Trophoblast cell (in vitro differentiated cells and primary cell): ENCODE measurements around the gene VSTM5. TPM values are rescaled to one million over a fixed set of nuclear protein-coding genes. Genes with fewer than 3 reads are reported as not detected.

Experiments
- DNase-seq, 2 donors: peaks; one replicate each; pipeline ENCODE4 v3.0.0-alpha.2; 2016
- H2AFZ ChIP-seq: 2 replicates; pipeline ENCODE4 v1.6.1; 2013; ENCODE audit warnings: low read length, moderate library complexity, mild to moderate bottlenecking; ENCODE audit not compliant: insufficient read depth, poor library complexity
- H2AK5ac ChIP-seq: 2 replicates; pipeline ENCODE4 v1.6.1; 2013; ENCODE audit warnings: mild to moderate bottlenecking, low read length
- H2BK120ac ChIP-seq: 2 replicates; pipeline ENCODE4 v1.6.1; 2013; ENCODE audit warnings: low read length, mild to moderate bottlenecking, moderate library complexity; ENCODE audit not compliant: insufficient read depth, poor library complexity
- H2BK12ac ChIP-seq: 2 replicates; pipeline ENCODE4 v1.6.1; 2013; ENCODE audit warnings: mild to moderate bottlenecking, low read length, moderate library complexity
- H2BK5ac ChIP-seq: 2 replicates; pipeline ENCODE4 v1.6.1; 2013; ENCODE audit warnings: low read length, low read depth, moderate library complexity, mild to moderate bottlenecking; ENCODE audit not compliant: poor library complexity
- H3K14ac ChIP-seq: 2 replicates; pipeline ENCODE4 v1.6.1; 2013; ENCODE audit warnings: mild to moderate bottlenecking, low read length
- H3K18ac ChIP-seq: 2 replicates; pipeline ENCODE4 v1.6.1; 2013; ENCODE audit warnings: mild to moderate bottlenecking, low read length
- H3K23ac ChIP-seq: 2 replicates; pipeline ENCODE4 v1.6.1; 2013; ENCODE audit warnings: low read length
- H3K27ac ChIP-seq: 2 replicates; pipeline ENCODE4 v1.5.1; 2013; ENCODE audit warnings: low read depth, mild to moderate bottlenecking, inconsistent platforms, low read length, moderate library complexity
- H3K27me3 ChIP-seq: 2 replicates; pipeline ENCODE4 v1.6.1; 2013; ENCODE audit warnings: inconsistent platforms, mild to moderate bottlenecking, low read length, moderate library complexity; ENCODE audit not compliant: insufficient read depth
- H3K36me3 ChIP-seq, 2 experiments: 1 replicate in 1 of 2; 2 replicates in 1 of 2; pipeline ENCODE4 v1.6.1; 2013; ENCODE audit warnings: low read length in 2 of 2, mild to moderate bottlenecking in 2 of 2, moderate library complexity in 1 of 2; ENCODE audit not compliant: insufficient read depth in 2 of 2, control insufficient read depth in 1 of 2
- H3K4ac ChIP-seq: 2 replicates; pipeline ENCODE4 v1.6.1; 2013; ENCODE audit warnings: low read depth, mild to moderate bottlenecking, low read length, moderate library complexity
- H3K4me1 ChIP-seq, 2 experiments: 1 replicate in 1 of 2; 2 replicates in 1 of 2; pipeline ENCODE4 v1.6.1; 2013; ENCODE audit warnings: low read length in 2 of 2, mild to moderate bottlenecking in 2 of 2, moderate library complexity in 1 of 2; ENCODE audit not compliant: insufficient read depth in 2 of 2, control insufficient read depth in 1 of 2
- H3K4me2 ChIP-seq: 2 replicates; pipeline ENCODE4 v1.6.1; 2013; ENCODE audit warnings: inconsistent platforms, mild to moderate bottlenecking, low read length, moderate library complexity
- H3K4me3 ChIP-seq: 2 replicates; pipeline ENCODE4 v1.5.1; 2013; ENCODE audit warnings: mild to moderate bottlenecking, low read depth, low read length, inconsistent platforms
- H3K79me1 ChIP-seq: one replicate; pipeline ENCODE4 v1.6.1; 2013; ENCODE audit warnings: low read length
- H3K79me2 ChIP-seq: 2 replicates; pipeline ENCODE4 v1.6.1; 2013; ENCODE audit warnings: low read length, mild to moderate bottlenecking; ENCODE audit not compliant: control insufficient read depth, insufficient read depth, poor library complexity
- H3K9ac ChIP-seq: 2 replicates; pipeline ENCODE4 v1.6.1; 2013; ENCODE audit warnings: mild to moderate bottlenecking, low read length
- H3K9me3 ChIP-seq: 2 replicates; pipeline ENCODE4 v1.6.1; 2013; ENCODE audit warnings: low read depth, mild to moderate bottlenecking, control low read depth, inconsistent platforms, low read length; ENCODE audit not compliant: insufficient read depth
- H4K12ac ChIP-seq: 2 replicates; pipeline ENCODE4 v1.6.1; 2013; ENCODE audit warnings: low read depth, mild to moderate bottlenecking, low read length, moderate library complexity
- H4K8ac ChIP-seq: 2 replicates; pipeline ENCODE4 v1.6.1; 2013; ENCODE audit warnings: low read depth, mild to moderate bottlenecking, low read length, moderate library complexity
- H4K91ac ChIP-seq: one replicate; pipeline ENCODE4 v1.6.1; 2013; ENCODE audit warnings: low read depth, mild to moderate bottlenecking, low read length, moderate library complexity
- WGBS: extraction: QIAGEN DNeasy Blood & Tissue Kit; methylation state at CpG from one replicate; pipeline ENCODE4 v1.1.7; 2013; ENCODE audit warnings: missing lambda C conversion rate; ENCODE audit not compliant: insufficient read length, insufficient coverage; ENCODE audit errors: extremely low coverage; 5-methylcytosine and 5-hydroxymethylcytosine counted together
- polyA plus RNA-seq: library from polyadenylated mRNA; stranded (reverse); fragments of 200-250 nt; gene quantifications from 2 replicates; pipeline ENCODE4 v1.2.3, GENCODE V29; 2013

VSTM5 gene, protein sequence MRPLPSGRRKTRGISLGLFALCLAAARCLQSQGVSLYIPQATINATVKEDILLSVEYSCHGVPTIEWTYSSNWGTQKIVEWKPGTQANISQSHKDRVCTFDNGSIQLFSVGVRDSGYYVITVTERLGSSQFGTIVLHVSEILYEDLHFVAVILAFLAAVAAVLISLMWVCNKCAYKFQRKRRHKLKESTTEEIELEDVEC
- polyA plus RNA-seq: 0.18 and 0.22 TPM in 2 replicates

GRCh38 chr11:93850594-93851018 lies at the start of gene VSTM5:
VSTM5 (minus strand) TSS chr11:93850618; CDS start chr11:93850502, 116 bp downstream.
- H3K36me3 ChIP-seq: no peaks in the 10 kb centered on the region
- H2BK12ac ChIP-seq: no peak within 1 kb of the TSS
- no peak within 1 kb of the TSS for H2BK5ac ChIP-seq
- peaks cover 0 to 5% of the 10 kb centered on the region in 2 experiments for H3K4me1 ChIP-seq
- DNase-seq: no peak
- H4K12ac ChIP-seq: peak within 1 kb of the TSS; percentile 40
- H3K23ac ChIP-seq: no peak within 1 kb of the TSS
- H2AFZ ChIP-seq: peak within 1 kb of the TSS; percentile 19
- no peak within 1 kb of the TSS for H3K18ac ChIP-seq
- peak within 1 kb of the TSS; percentile 65 for H3K4me2 ChIP-seq
- no peak within 1 kb of the TSS for H4K91ac ChIP-seq
- H3K27ac ChIP-seq: no peak within 1 kb of the TSS
- no peak within 1 kb of the TSS for H4K8ac ChIP-seq
- no peaks in the 10 kb centered on the region for H3K27me3 ChIP-seq
- H3K4ac ChIP-seq: no peak within 1 kb of the TSS
- no peak within 1 kb of the TSS for H2AK5ac ChIP-seq
- no CpG with 5 or more reads among the region's 6 CpGs for WGBS
- H2BK120ac ChIP-seq: no peak within 1 kb of the TSS
- H3K9me3 ChIP-seq: no peaks in the 10 kb centered on the region
- no peaks in the 10 kb centered on the region for H3K79me1 ChIP-seq
- no peaks in the 10 kb centered on the region for H3K79me2 ChIP-seq
- H3K9ac ChIP-seq: no peak within 1 kb of the TSS
- no peak within 1 kb of the TSS for H3K14ac ChIP-seq
- H3K4me3 ChIP-seq: peak within 1 kb of the TSS; percentile 3

DNA sequence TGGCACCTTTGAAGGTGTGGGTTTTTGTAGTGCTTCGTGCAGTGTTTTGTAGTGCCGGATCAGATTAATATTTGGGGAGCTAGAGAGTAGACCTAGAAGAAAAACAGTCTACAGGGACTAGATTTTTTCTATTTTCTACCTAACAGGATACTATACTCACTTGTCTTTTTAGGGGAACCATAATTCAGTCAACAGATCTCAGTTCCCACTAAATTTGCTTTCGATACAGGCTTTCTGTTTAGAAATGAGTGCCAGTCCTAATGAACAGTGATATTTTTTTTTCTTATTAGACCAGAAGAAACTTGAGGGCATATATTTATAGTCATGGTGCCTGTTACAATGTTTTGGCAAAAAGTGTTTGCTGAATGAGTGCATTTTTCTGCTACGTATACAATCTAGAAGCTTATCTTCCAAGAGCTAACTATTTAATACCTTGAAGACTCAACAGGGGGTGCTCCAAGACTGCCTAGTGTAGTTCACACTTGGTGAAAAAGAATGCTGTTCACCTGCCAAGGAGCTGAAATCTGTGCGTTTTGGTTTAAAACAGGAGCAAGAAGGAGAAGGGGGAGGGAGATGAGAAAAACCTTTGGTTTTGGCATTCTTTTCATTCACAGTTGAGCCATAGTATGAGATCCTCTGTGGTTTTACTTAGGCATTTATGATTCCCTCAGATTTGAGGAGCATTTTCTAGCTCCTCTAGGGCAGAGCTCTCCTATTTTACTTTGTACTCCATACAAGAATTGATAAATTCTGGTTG lies 44.9 kb upstream of the VSTM5 start:
- no peak overlapping the region for H4K8ac ChIP-seq
- no peaks in the 10 kb centered on the region for H3K79me2 ChIP-seq
- H3K27me3 ChIP-seq: no peaks in the 10 kb centered on the region
- H2BK5ac ChIP-seq: no peak overlapping the region
- no peak overlapping the region for H3K9ac ChIP-seq
- no peak overlapping the region for H3K27ac ChIP-seq
- H3K4me2 ChIP-seq: no peak overlapping the region
- H2AFZ ChIP-seq: no peak overlapping the region
- no CpG with 5 or more reads among the region's 5 CpGs for WGBS
- no peak overlapping the region for H3K23ac ChIP-seq
- H3K36me3 ChIP-seq: no peaks in the 10 kb centered on the region
- no peaks in the 10 kb centered on the region for H3K79me1 ChIP-seq
- no peak overlapping the region for H2BK120ac ChIP-seq
- no peak overlapping the region for H4K12ac ChIP-seq
- no peak overlapping the region for H3K4me3 ChIP-seq
- no peak overlapping the region for H3K4ac ChIP-seq
- no peak overlapping the region for H4K91ac ChIP-seq
- H3K9me3 ChIP-seq: peaks cover 2% of the 10 kb centered on the region
- DNase-seq: peak; percentile 30 to 85
- no peaks in the 10 kb centered on the region for H3K4me1 ChIP-seq
- H2AK5ac ChIP-seq: no peak overlapping the region
- H3K14ac ChIP-seq: no peak overlapping the region
- H3K18ac ChIP-seq: no peak overlapping the region
- no peak overlapping the region for H2BK12ac ChIP-seq

DNA sequence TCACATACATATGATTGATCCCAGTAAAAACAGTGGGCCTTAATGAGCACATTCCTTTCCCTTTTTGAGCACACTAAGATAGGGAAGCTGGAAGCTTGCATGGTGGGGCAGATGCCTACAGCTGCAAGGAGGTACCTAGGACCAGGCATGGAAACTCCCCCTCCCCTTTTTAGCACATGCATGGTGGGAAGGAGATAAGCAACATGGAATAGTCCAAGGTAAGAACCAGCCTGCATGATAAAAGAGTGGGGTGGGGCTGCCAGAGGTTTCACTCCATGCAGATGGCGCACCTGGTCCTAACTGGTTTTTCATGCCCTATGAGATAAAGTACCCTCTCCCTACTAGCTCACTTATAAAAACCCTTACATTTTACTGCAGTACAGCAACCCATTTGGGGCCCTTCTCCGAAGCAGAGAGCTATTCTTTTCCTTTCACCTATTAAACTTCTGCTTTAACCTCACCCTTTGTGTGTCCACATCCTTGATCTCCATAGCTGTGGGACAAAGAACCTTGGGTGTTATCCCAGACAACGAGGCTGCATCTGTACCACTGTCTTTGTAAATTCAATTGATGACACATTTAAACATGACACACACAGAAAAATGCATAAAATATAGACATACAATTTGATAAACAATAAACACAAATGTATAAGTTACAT lies 40.1 kb upstream of the VSTM5 start:
- Histone ChIP-seq H3K4me2 (no peak overlapping the region), H3K9me3 (peaks cover 2% of the 10 kb centered on the region), H3K23ac (no peak overlapping the region), H3K4me3 (no peak overlapping the region), H3K79me1 (no peaks in the 10 kb centered on the region), H2BK5ac (no peak overlapping the region), H4K8ac (no peak overlapping the region), H3K79me2 (no peaks in the 10 kb centered on the region), H4K12ac (no peak overlapping the region), H2BK120ac (no peak overlapping the region), H3K4ac (no peak overlapping the region), H3K27ac (no peak overlapping the region), H3K18ac (no peak overlapping the region), H4K91ac (no peak overlapping the region), H2AFZ (no peak overlapping the region), H2BK12ac (no peak overlapping the region), H3K4me1 (no peaks in the 10 kb centered on the region), H3K27me3 (no peaks in the 10 kb centered on the region), H3K9ac (no peak overlapping the region), H3K14ac (no peak overlapping the region), H2AK5ac (no peak overlapping the region), H3K36me3 (no peaks in the 10 kb centered on the region)
- DNase-seq: no peak
- WGBS: no CpG with 5 or more reads among the region's 3 CpGs

- H4K12ac ChIP-seq: no peak overlapping the region
- H3K18ac ChIP-seq: no peak overlapping the region
- H3K4me1 ChIP-seq: no peaks in the 10 kb centered on the region
- H4K91ac ChIP-seq: no peak overlapping the region
- H3K27ac ChIP-seq: no peak overlapping the region
- no peak overlapping the region for H2BK120ac ChIP-seq
- H3K9me3 ChIP-seq: peaks cover 7% of the 10 kb centered on the region
- no peaks in the 10 kb centered on the region for H3K27me3 ChIP-seq
- no peak overlapping the region for H4K8ac ChIP-seq
- WGBS: no CpG with 5 or more reads among the region's 5 CpGs
- H3K79me2 ChIP-seq: no peaks in the 10 kb centered on the region
- H2AK5ac ChIP-seq: no peak overlapping the region
- no peak overlapping the region for H3K4me2 ChIP-seq
- no peaks in the 10 kb centered on the region for H3K36me3 ChIP-seq
- H3K4ac ChIP-seq: no peak overlapping the region
- H2BK5ac ChIP-seq: no peak overlapping the region
- H3K23ac ChIP-seq: no peak overlapping the region
- DNase-seq: peak in 1 of 2 donors; percentile 31
- H2AFZ ChIP-seq: no peak overlapping the region
- no peak overlapping the region for H3K9ac ChIP-seq
- H3K79me1 ChIP-seq: no peaks in the 10 kb centered on the region
- H3K4me3 ChIP-seq: no peak overlapping the region
- no peak overlapping the region for H3K14ac ChIP-seq
- H2BK12ac ChIP-seq: no peak overlapping the region
These were observed 36.7 kb upstream of the VSTM5 start for GRCh38 chr11:93887111-93887510.
